GM23248 (cell line): ENCODE measurements around the gene ST8SIA6. TPM values are rescaled to one million over a fixed set of nuclear protein-coding genes. Genes with fewer than 3 reads are reported as not detected.

Experiments used
- DNase-seq: peaks from one replicate; pipeline ENCODE4 v3.0.0-alpha.2; 2015
- H2AFZ ChIP-seq: fragments of 200-600 bp; sonication (generic); 2 replicates; pipeline ENCODE4 v1.6.1; 2016; ENCODE audit warnings: antibody characterized with exemption
- H3F3A ChIP-seq: fragments of 200-600 bp; sonication (generic); 2 replicates; pipeline ENCODE4 v1.6.1; 2016; ENCODE audit warnings: mild to moderate bottlenecking, antibody characterized with exemption, mixed run types; ENCODE audit not compliant: insufficient read depth
- H3K27ac ChIP-seq: fragments of 200-600 bp; sonication (generic); 2 replicates; pipeline ENCODE4 v1.5.1; 2016; ENCODE audit warnings: mild to moderate bottlenecking
- H3K27me3 ChIP-seq: fragments of 200-600 bp; sonication (generic); replicated peaks from 2 replicates; pipeline ENCODE4 v1.6.1; 2016; ENCODE audit warnings: mild to moderate bottlenecking; ENCODE audit not compliant: insufficient read depth
- H3K36me3 ChIP-seq: fragments of 200-600 bp; sonication (generic); 2 replicates; pipeline ENCODE4 v1.6.1; 2016; ENCODE audit warnings: low read depth, mild to moderate bottlenecking
- H3K4me1 ChIP-seq: fragments of 200-600 bp; sonication (generic); 2 replicates; pipeline ENCODE4 v1.6.1; 2016; ENCODE audit warnings: mild to moderate bottlenecking; ENCODE audit not compliant: insufficient read depth
- H3K4me2 ChIP-seq: fragments of 200-600 bp; sonication (generic); one replicate; pipeline ENCODE4 v1.6.1; 2016; ENCODE audit warnings: mild to moderate bottlenecking; ENCODE audit not compliant: unreplicated experiment
- H3K4me3 ChIP-seq: fragments of 200-600 bp; sonication (generic); 2 replicates; pipeline ENCODE4 v1.5.1; 2016; ENCODE audit warnings: mild to moderate bottlenecking
- H3K79me2 ChIP-seq: fragments of 200-600 bp; sonication (generic); 2 replicates; pipeline ENCODE4 v1.6.1; 2016; ENCODE audit warnings: mild to moderate bottlenecking; ENCODE audit not compliant: insufficient read depth
- H3K9ac ChIP-seq: fragments of 200-600 bp; sonication (generic); 2 replicates; pipeline ENCODE4 v1.6.1; 2016; ENCODE audit warnings: mild to moderate bottlenecking
- H3K9me2 ChIP-seq: fragments of 200-600 bp; sonication (generic); 2 replicates; pipeline ENCODE4 v1.6.1; 2016; ENCODE audit warnings: mixed run types, mild to moderate bottlenecking, moderate library complexity; ENCODE audit not compliant: insufficient read depth
- H3K9me3 ChIP-seq: fragments of 200-600 bp; sonication (generic); one replicate; pipeline ENCODE4 v1.6.1; 2017; ENCODE audit warnings: low read depth
- H4K20me1 ChIP-seq: fragments of 200-600 bp; sonication (generic); 2 replicates; pipeline ENCODE4 v1.6.0; 2016; ENCODE audit not compliant: insufficient read depth
- EZH2 ChIP-seq: fragments of 200-600 bp; sonication (generic); IDR thresholded peaks from 2 replicates; pipeline ENCODE4 v1.6.1; 2018; ENCODE audit warnings: antibody characterized with exemption, mild to moderate bottlenecking; ENCODE audit not compliant: insufficient read depth, poor library complexity, severe bottlenecking
- EZH2phosphoT487 ChIP-seq: fragments of 200-600 bp; sonication (generic); IDR thresholded peaks from 2 replicates; pipeline ENCODE4 v1.6.1; 2018; ENCODE audit warnings: antibody characterized with exemption, moderate library complexity, mild to moderate bottlenecking, low read depth; ENCODE audit not compliant: insufficient read depth
- WGBS, 2 experiments: methylation state at CpG; one replicate each; pipeline ENCODE4 v1.1.6; 2015 to 2017; ENCODE audit warnings: low lambda C conversion rate in 2 of 2, low coverage in 1 of 2; ENCODE audit errors: missing lambda C conversion rate in 2 of 2; 5-methylcytosine and 5-hydroxymethylcytosine counted together
- in situ Hi-C: fragments of 300-500 bp; cut with MboI; formaldehyde crosslinking; loops from 2 replicates; pipeline ENCODE4 v1.15.0; 2020
- polyA plus RNA-seq: library from polyadenylated mRNA; unstranded; fragments of >200 nt; fragmentation: Nextera tagmentation; extraction: Ambion mirVana; gene quantifications from 2 replicates; pipeline ENCODE4 v1.2.1, GENCODE V29; 2016
- small RNA-seq: library from RNA; depleted of rRNA; stranded (forward); fragments of <200 nt; gene quantifications from one replicate; pipeline ENCODE3, GENCODE V24; 2014; ENCODE audit warnings: low read depth, low replicate concordance
- total RNA-seq: library from RNA; depleted of rRNA; stranded (reverse); fragments of >200 nt; shearing (Covaris generic); gene quantifications from 2 replicates; pipeline ENCODE4 v1.2.3, GENCODE V29; 2014; rRNA removed

ST8SIA6 gene
- total and polyA plus RNA-seq, 2 experiments from 2014 or later = not detected

- Histone ChIP-seq H4K20me1 (no peaks in the 10 kb centered on the region), H3K4me2 (no peak overlapping the region), H3K27ac (no peak overlapping the region), H3F3A (no peaks in the 10 kb centered on the region), H3K9me3 (peaks cover 2% of the 10 kb centered on the region), H3K36me3 (no peaks in the 10 kb centered on the region), H3K9me2 (no peaks in the 10 kb centered on the region), H3K4me1 (no peaks in the 10 kb centered on the region), H3K79me2 (no peaks in the 10 kb centered on the region), H2AFZ (no peak overlapping the region), H3K9ac (no peak overlapping the region), H3K27me3 (peaks cover 7% of the 10 kb centered on the region; the same call in 1 of the 2 replicates), H3K4me3 (no peak overlapping the region)
- in situ Hi-C loops = no loop called here
- TF ChIP-seq EZH2 = no peak
- DNase-seq = no peak
- 47 to 51% methylated on average over 4 of the region's 4 CpGs for WGBS, 2 experiments
Observed at GRCh38 chr10:17278607-17279240, 175.7 kb downstream of the ST8SIA6 start.

GRCh38 chr10:17276756-17277424, 177.5 kb downstream of the ST8SIA6 start:
- no peaks in the 10 kb centered on the region for H4K20me1 ChIP-seq
- in situ Hi-C loops = no loop called here
- H3K4me3 ChIP-seq = no peak overlapping the region
- H2AFZ ChIP-seq = no peak overlapping the region
- no peak overlapping the region for H3K27ac ChIP-seq
- no peaks in the 10 kb centered on the region for H3K9me2 ChIP-seq
- H3K79me2 ChIP-seq = no peaks in the 10 kb centered on the region
- TF ChIP-seq EZH2 = no peak
- no peak for TF ChIP-seq EZH2phosphoT487
- H3K36me3 ChIP-seq = no peaks in the 10 kb centered on the region
- H3K9me3 ChIP-seq = peaks cover 2% of the 10 kb centered on the region
- H3F3A ChIP-seq = no peaks in the 10 kb centered on the region
- WGBS, 2 experiments = 66 to 75% methylated on average over 9 of the region's 9 CpGs
- H3K9ac ChIP-seq = no peak overlapping the region
- H3K4me1 ChIP-seq = no peaks in the 10 kb centered on the region
- H3K4me2 ChIP-seq = no peak overlapping the region
- peaks cover 3% of the 10 kb centered on the region; the same call in 1 of the 2 replicates for H3K27me3 ChIP-seq
- no peak for DNase-seq

GRCh38 chr10:17273403-17273802, 181.0 kb downstream of the ST8SIA6 start:
- Histone ChIP-seq H3K4me3 (no peak overlapping the region), H3K36me3 (no peaks in the 10 kb centered on the region), H3K9me2 (no peaks in the 10 kb centered on the region), H3K4me2 (no peak overlapping the region), H3F3A (no peaks in the 10 kb centered on the region), H3K9me3 (peaks cover 2% of the 10 kb centered on the region), H4K20me1 (no peaks in the 10 kb centered on the region), H3K27me3 (no peaks in the 10 kb centered on the region), H3K27ac (no peak overlapping the region), H3K79me2 (no peaks in the 10 kb centered on the region), H3K9ac (no peak overlapping the region), H3K4me1 (no peaks in the 10 kb centered on the region), H2AFZ (no peak overlapping the region)
- DNase-seq = peak; percentile 73
- in situ Hi-C loops = loop anchor here (25.0 kb wide), 1 partner anchor 1386 kb away; no protein-coding TSS in a partner anchor
- no peak for TF ChIP-seq EZH2phosphoT487
- TF ChIP-seq EZH2 = no peak
- 10 to 31% methylated on average over 2 of the region's 2 CpGs for WGBS, 2 experiments

GRCh38 chr10:17272648-17273047, 181.7 kb downstream of the ST8SIA6 start:
- H3K4me2 ChIP-seq = no peak overlapping the region
- 91 to 93% methylated on average over 11 to 12 of the region's 12 CpGs for WGBS, 2 experiments
- no peak overlapping the region for H2AFZ ChIP-seq
- TF ChIP-seq EZH2phosphoT487 (no peak), EZH2 (no peak)
- peaks cover 2% of the 10 kb centered on the region for H3K9me3 ChIP-seq
- no peak overlapping the region for H3K9ac ChIP-seq
- no peaks in the 10 kb centered on the region for H3K79me2 ChIP-seq
- no peaks in the 10 kb centered on the region for H3F3A ChIP-seq
- H3K9me2 ChIP-seq = no peaks in the 10 kb centered on the region
- no peak overlapping the region for H3K4me3 ChIP-seq
- no peaks in the 10 kb centered on the region for H3K27me3 ChIP-seq
- H3K36me3 ChIP-seq = no peaks in the 10 kb centered on the region
- in situ Hi-C loops = loop anchor here (25.0 kb wide), 1 partner anchor 1385 kb away; no protein-coding TSS in a partner anchor
- no peaks in the 10 kb centered on the region for H4K20me1 ChIP-seq
- H3K27ac ChIP-seq = no peak overlapping the region
- no peaks in the 10 kb centered on the region for H3K4me1 ChIP-seq
- DNase-seq = no peak

Small RNAs within 50 kb of the gene (small RNA-seq; reads per million reads assigned to genes)
- not detected for gene RF00019

Other genes with a start within 250 kb of the ST8SIA6 start
- 10,031 and 10,466 TPM in 2 replicates for gene VIM, start 226.4 kb downstream of the ST8SIA6 start, total RNA-seq
- 3,784 and 3,823 TPM in 2 replicates for gene VIM, start 226.4 kb downstream of the ST8SIA6 start, polyA plus RNA-seq
- 64.0 and 81.3 TPM in 2 replicates for gene HACD1, start 162.8 kb upstream of the ST8SIA6 start, total RNA-seq
- 150 and 157 TPM in 2 replicates for gene HACD1, start 162.8 kb upstream of the ST8SIA6 start, polyA plus RNA-seq
- 25.2 and 38.7 TPM in 2 replicates for gene STAM, start 189.6 kb upstream of the ST8SIA6 start, total RNA-seq
- gene STAM, start 189.6 kb upstream of the ST8SIA6 start, polyA plus RNA-seq = 29.2 and 30.8 TPM in 2 replicates